Measurements from ENCODE around the gene CDCP1.

- TF ChIP-seq CTCF (IDR thresholded peaks at IDR 0.05) (no peak), POLR2A (IDR thresholded peaks at IDR 0.05) (no peak)
These were observed 17.2 kb downstream of the CDCP1 start for GRCh38 chr3:45128950-45129349.
